GM10847 (cell line): ENCODE data around the gene ARMC2.

Experiments
- POLR2A ChIP-seq: IDR thresholded peaks from 2 replicates; pipeline ENCODE4 v1.6.1; 2011; ENCODE audit not compliant: insufficient read length; ENCODE audit errors: extremely low read depth

ARMC2 gene

GRCh38 chr6:108921547-108922361, 73.5 kb downstream of the ARMC2 start:
- no peak for TF ChIP-seq POLR2A

GRCh38 chr6:108922499-108922898, 74.3 kb downstream of the ARMC2 start:
- TF ChIP-seq POLR2A = no peak

GRCh38 chr6:108927927-108928326, 79.7 kb downstream of the ARMC2 start:
- TF ChIP-seq POLR2A = no peak

GRCh38 chr6:108928650-108929049, 80.4 kb downstream of the ARMC2 start:
- TF ChIP-seq POLR2A = no peak

- no peak for TF ChIP-seq POLR2A
These were observed 88.9 kb downstream of the ARMC2 start for GRCh38 chr6:108937170-108937569.

- no peak for TF ChIP-seq POLR2A
These were observed 92.5 kb downstream of the ARMC2 start for GRCh38 chr6:108940741-108941140.

- no peak for TF ChIP-seq POLR2A
These were observed 93.1 kb downstream of the ARMC2 start for GRCh38 chr6:108941281-108941680.

GRCh38 chr6:108941859-108942258, 93.6 kb downstream of the ARMC2 start:
- no peak for TF ChIP-seq POLR2A

GRCh38 chr6:108942556-108943492, 94.6 kb downstream of the ARMC2 start:
- no peak for TF ChIP-seq POLR2A

- no peak for TF ChIP-seq POLR2A
These were observed 95.8 kb downstream of the ARMC2 start for GRCh38 chr6:108944071-108944470.

GRCh38 chr6:108944707-108945680, 96.8 kb downstream of the ARMC2 start:
- no peak for TF ChIP-seq POLR2A

GRCh38 chr6:108945681-108946159, 97.5 kb downstream of the ARMC2 start:
- TF ChIP-seq POLR2A = no peak

- no peak for TF ChIP-seq POLR2A
These were observed 98.5 kb downstream of the ARMC2 start for GRCh38 chr6:108946695-108947094.

- TF ChIP-seq POLR2A = no peak
These were observed 99.1 kb downstream of the ARMC2 start for GRCh38 chr6:108947114-108947854.
